Body of pancreas (tissue), 4 donors: ENCODE data around the gene FAM228B. TPM values are rescaled to one million over a fixed set of nuclear protein-coding genes. Genes with fewer than 3 reads are reported as not detected.
"Not testable (repeated sequence)": the region's sequence is repeated elsewhere in the genome, so short reads cannot be mapped to it uniquely, and the experiment has no call there.

Source experiments
- ATAC-seq: fragments of 150-250 bp; one replicate; pipeline ENCODE4 v1.9.1; 2016
- DNase-seq, 4 donors: peaks; one replicate each; pipeline ENCODE4 v3.0.0-alpha.2; 2019
- H3K27ac ChIP-seq, 4 donors: fragments of 200-600 bp; sonication (generic); 1 replicate in 3 of 4; 2 replicates in 1 of 4; pipeline versions ENCODE4 v1.5.1 to v1.6.1; 2016 to 2019; ENCODE audit warnings: mild to moderate bottlenecking in 1 of 4, mixed read lengths in 1 of 4, moderate library complexity in 1 of 4
- H3K27me3 ChIP-seq, 2 donors: fragments of 200-600 bp; sonication (generic); one replicate each; pipeline ENCODE4 v1.6.0; 2016; ENCODE audit warnings: mild to moderate bottlenecking in 1 of 2
- H3K36me3 ChIP-seq, 2 donors: fragments of 200-600 bp; sonication (generic); replicated peaks in 1 of 2; 2 replicates each; pipeline ENCODE4 v1.5.1; 2016; ENCODE audit warnings: low read depth in 2 of 2; ENCODE audit not compliant: insufficient read depth in 1 of 2
- H3K4me1 ChIP-seq: fragments of 200-600 bp; sonication (generic); one replicate; pipeline ENCODE4 v1.6.0; 2016
- H3K4me3 ChIP-seq, 2 donors: fragments of 200-600 bp; sonication (generic); 1 replicate in 1 of 2; 2 replicates in 1 of 2; pipeline ENCODE4 v1.5.1; 2016 to 2019
- H3K9me3 ChIP-seq, 3 donors: fragments of 200-600 bp; sonication (generic); 1 replicate in 2 of 3; 2 replicates in 1 of 3; pipeline ENCODE4 v1.5.1; 2016
- CTCF ChIP-seq, 7 experiments: fragments of 450-650 bp in 4 of 7; fragments of 200-600 bp in 3 of 7; sonication (generic) in 3 of 7; IDR thresholded peaks; one replicate each; pipeline ENCODE4 v1.5.1; 2016 to 2019; ENCODE audit warnings: antibody characterized with exemption in 7 of 7
- POLR2A ChIP-seq, 3 donors: fragments of 450-650 bp; IDR thresholded peaks; one replicate each; pipeline ENCODE4 v1.6.1; 2016; ENCODE audit warnings: antibody characterized with exemption in 3 of 3, mild to moderate bottlenecking in 2 of 3
- WGBS, 2 donors: methylation state at CpG; one replicate each; pipeline ENCODE4 v1.1.5; 2017; 5-methylcytosine and 5-hydroxymethylcytosine counted together
- intact Hi-C: fragments of 100-400 bp; cut with DNase I; formaldehyde crosslinking; loops from one replicate; pipeline ENCODE4 v1.15.1; 2023
- total RNA-seq, 2 donors: library from RNA; depleted of rRNA; stranded (reverse); fragments of >200 nt; gene quantifications; one replicate each; pipeline ENCODE4 v1.1.0, GENCODE V29; 2016

The FAM228B gene
- total RNA-seq, 2 donors from 2014 or later: 6.5 to 56.7 TPM

DNA sequence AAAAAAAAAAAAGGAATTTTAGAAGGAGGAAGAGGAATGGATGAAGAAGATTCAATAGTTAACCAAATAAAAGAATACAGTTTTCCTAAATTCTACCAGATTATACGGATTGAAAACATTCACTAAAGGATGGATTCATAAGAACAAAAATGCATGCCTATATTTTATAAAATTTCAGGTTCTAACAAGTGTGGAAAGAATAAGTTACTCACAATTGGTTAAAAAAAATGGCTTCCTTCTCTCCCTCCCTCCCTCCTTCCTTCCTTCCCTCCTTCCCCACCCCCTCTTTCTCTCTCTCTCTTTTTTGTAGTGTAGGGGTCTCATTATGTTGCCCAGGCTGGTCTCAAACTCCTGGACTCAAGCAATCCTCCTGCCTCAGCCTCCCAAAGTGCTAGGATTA lies 37.0 kb upstream of the FAM228B start:
- Histone ChIP-seq H3K4me1 (peaks cover 23% of the 10 kb centered on the region), H3K9me3 (no peaks in the 10 kb centered on the region), H3K27ac (no peak overlapping the region), H3K27me3 (no peaks in the 10 kb centered on the region), H3K36me3 (no peaks in the 10 kb centered on the region), H3K4me3 (no peak overlapping the region)
- DNase-seq (no peak), ATAC-seq (no peak)
- 75 to 85% methylated on average over 1 of the region's 1 CpG for WGBS, 2 donors
- no peak for TF ChIP-seq POLR2A (IDR thresholded peaks at IDR 0.05)
- TF ChIP-seq CTCF (IDR thresholded peaks at IDR 0.05): no peak
- intact Hi-C loops: no loop called here

DNA sequence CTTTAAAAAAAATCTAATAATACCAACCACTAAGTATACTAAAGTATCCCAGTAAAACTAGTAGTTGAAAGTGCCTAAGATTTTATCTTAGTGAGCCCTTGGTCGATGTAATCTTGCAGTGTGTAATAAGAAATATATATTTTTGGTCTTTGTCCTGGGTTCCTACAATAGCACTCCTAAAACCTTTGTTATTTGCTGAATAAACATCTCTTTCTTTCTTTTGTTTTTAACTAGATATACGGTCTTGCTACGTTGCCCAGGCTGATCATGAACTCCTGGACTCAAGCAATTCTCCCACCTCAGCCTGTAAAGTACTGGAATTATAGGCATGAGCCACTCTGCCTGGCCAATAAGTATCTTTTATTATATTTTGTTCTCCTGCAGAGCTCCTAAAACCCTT lies 36.2 kb upstream of the FAM228B start:
- DNase-seq (no peak), ATAC-seq (no peak)
- no peak overlapping the region for H3K27ac ChIP-seq
- no peaks in the 10 kb centered on the region for H3K27me3 ChIP-seq
- TF ChIP-seq POLR2A (IDR thresholded peaks at IDR 0.05) (no peak), CTCF (IDR thresholded peaks at IDR 0.05) (no peak)
- no peaks in the 10 kb centered on the region for H3K9me3 ChIP-seq
- H3K4me3 ChIP-seq: no peak overlapping the region
- intact Hi-C loops: no loop called here
- WGBS, 2 donors: 66 to 74% methylated on average over 3 of the region's 3 CpGs
- peaks cover 23% of the 10 kb centered on the region for H3K4me1 ChIP-seq
- no peaks in the 10 kb centered on the region for H3K36me3 ChIP-seq

- TF ChIP-seq CTCF (IDR thresholded peaks at IDR 0.05) (no peak), POLR2A (IDR thresholded peaks at IDR 0.05) (no peak)
- DNase-seq: no peak
- Histone ChIP-seq H3K36me3 (no peaks in the 10 kb centered on the region), H3K4me1 (peaks cover 7% of the 10 kb centered on the region), H3K9me3 (no peaks in the 10 kb centered on the region), H3K27ac (no peak overlapping the region), H3K4me3 (no peak overlapping the region), H3K27me3 (no peaks in the 10 kb centered on the region)
- intact Hi-C loops: no loop called here
- WGBS, 2 donors: 54 to 66% methylated on average over 2 of the region's 2 CpGs
- ATAC-seq: no peak
Observed at GRCh38 chr2:24088821-24089359, 34.4 kb upstream of the FAM228B start.

DNA sequence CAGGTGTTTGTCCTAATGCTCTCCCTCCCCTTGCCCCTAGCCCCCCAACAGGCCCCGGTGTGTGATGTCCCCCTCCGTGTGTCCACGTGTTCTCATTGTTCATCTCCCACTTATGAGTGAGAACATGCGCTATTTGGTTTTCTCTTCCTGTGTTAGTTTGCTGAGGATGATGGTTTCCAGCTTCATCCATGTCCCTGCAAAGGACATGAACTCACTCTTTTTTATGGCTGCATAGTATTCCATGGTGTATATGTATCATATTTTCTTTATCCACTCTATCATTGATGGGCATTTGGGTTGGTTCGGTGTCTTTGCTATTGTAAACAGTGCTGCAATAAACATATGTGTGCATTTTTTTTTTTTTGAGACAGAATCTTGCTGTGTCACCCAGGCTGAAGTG lies 30.0 kb upstream of the FAM228B start:
- H3K27ac ChIP-seq, ATAC-seq, H3K36me3 ChIP-seq, H3K4me1 ChIP-seq, DNase-seq, H3K9me3 ChIP-seq, H3K4me3 ChIP-seq, H3K27me3 ChIP-seq, intact Hi-C loops: not testable (repeated sequence)
- 96 to 97% methylated on average over 5 of the region's 5 CpGs for whole genome bisulfite sequencing, 2 donors

DNA sequence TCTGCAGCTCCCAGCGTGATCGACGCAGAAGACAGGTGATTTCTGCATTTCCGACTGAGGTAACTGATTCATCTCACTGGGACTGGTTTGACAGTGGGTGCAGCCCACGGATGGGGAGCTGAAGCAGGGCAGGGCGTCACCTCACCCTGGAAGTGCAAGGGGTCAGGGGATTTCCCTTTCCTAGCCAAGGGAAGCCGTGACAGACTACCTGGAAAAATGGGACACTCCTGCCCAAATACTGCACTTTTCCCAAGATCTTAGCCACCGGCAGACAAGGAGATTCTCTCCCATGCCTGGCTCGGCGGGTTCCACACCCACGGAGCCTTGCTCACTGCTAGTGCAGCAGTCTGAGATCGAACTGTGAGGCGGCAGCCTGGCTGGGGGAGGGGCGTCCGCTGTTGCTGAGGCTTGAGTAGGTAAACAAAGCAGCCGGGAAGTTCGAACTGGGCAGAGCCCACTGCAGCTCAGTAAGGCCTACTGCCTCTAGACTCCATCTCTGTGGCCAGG lies 28.0 kb upstream of the FAM228B start:
- ATAC-seq, H3K27ac ChIP-seq, H3K9me3 ChIP-seq, H3K27me3 ChIP-seq, DNase-seq, H3K4me3 ChIP-seq, H3K36me3 ChIP-seq, H3K4me1 ChIP-seq, intact Hi-C loops: not testable (repeated sequence)
- WGBS, 2 donors: 72 to 89% methylated on average over 11 to 17 of the region's 17 CpGs

GRCh38 chr2:24100732-24101131 lies 22.5 kb upstream of the FAM228B start:
- H3K27me3 ChIP-seq, H3K27ac ChIP-seq, ATAC-seq, DNase-seq, H3K36me3 ChIP-seq, H3K4me1 ChIP-seq, H3K4me3 ChIP-seq, H3K9me3 ChIP-seq, intact Hi-C loops: not testable (repeated sequence)
- 82 to 91% methylated on average over 2 of the region's 2 CpGs for WGBS, 2 donors
